ENCODE measurements around the gene LGALS12.
A peak's percentile ranks its signal among the peaks of the same experiment; 100 is the strongest.
"Not testable (repeated sequence)": the region's sequence is repeated elsewhere in the genome, so short reads cannot be mapped to it uniquely, and the experiment has no call there.

Gene LGALS12

GRCh38 chr11:63520606-63521170 is 14.8 kb downstream of the LGALS12 start:
- no peak for TF ChIP-seq CTCF (IDR thresholded peaks at IDR 0.05; ENCODE audit: insufficient read depth, low read depth, low read length, missing control alignments)
- no peak overlapping the region for H3K4me3 ChIP-seq (ENCODE audit: low read length)
- DNase-seq (ENCODE audit: low read depth): peak; percentile 18

- no peak for TF ChIP-seq CTCF (IDR thresholded peaks at IDR 0.05; ENCODE audit: insufficient read depth, low read depth, low read length, missing control alignments)
- no peak for DNase-seq (ENCODE audit: low read depth)
- H3K4me3 ChIP-seq (ENCODE audit: low read length): no peak overlapping the region
Observed at GRCh38 chr11:63521896-63522295, 16.0 kb downstream of the LGALS12 start.

GRCh38 chr11:63523151-63523550 is 17.3 kb downstream of the LGALS12 start:
- no peak for TF ChIP-seq CTCF (IDR thresholded peaks at IDR 0.05; ENCODE audit: insufficient read depth, low read depth, low read length, missing control alignments)
- no peak for DNase-seq (ENCODE audit: low read depth)
- H3K4me3 ChIP-seq (ENCODE audit: low read length): no peak overlapping the region

GRCh38 chr11:63527667-63528066 is 21.8 kb downstream of the LGALS12 start:
- DNase-seq (ENCODE audit: low read depth): no peak
- no peak overlapping the region for H3K4me3 ChIP-seq (ENCODE audit: low read length)
- no peak for TF ChIP-seq CTCF (IDR thresholded peaks at IDR 0.05; ENCODE audit: insufficient read depth, low read depth, low read length, missing control alignments)

GRCh38 chr11:63528156-63528555 is 22.3 kb downstream of the LGALS12 start:
- H3K4me3 ChIP-seq (ENCODE audit: low read length); DNase-seq (ENCODE audit: low read depth): not testable (repeated sequence)

- not testable (repeated sequence) for H3K4me3 ChIP-seq (ENCODE audit: low read length); DNase-seq (ENCODE audit: low read depth)
Observed at GRCh38 chr11:63528729-63529278, 22.9 kb downstream of the LGALS12 start.

- not testable (repeated sequence) for H3K4me3 ChIP-seq (ENCODE audit: low read length)
Observed at GRCh38 chr11:63529373-63529772, 23.5 kb downstream of the LGALS12 start.

GRCh38 chr11:63530021-63530420 is 24.1 kb downstream of the LGALS12 start:
- no peak overlapping the region for H3K4me3 ChIP-seq (ENCODE audit: low read length)
- TF ChIP-seq CTCF (IDR thresholded peaks at IDR 0.05; ENCODE audit: insufficient read depth, low read depth, low read length, missing control alignments): no peak
- DNase-seq (ENCODE audit: low read depth): no peak

More at GRCh38 chr11:63529373-63529772, 23.5 kb downstream of the LGALS12 start:
- not testable (repeated sequence) for DNase-seq (ENCODE audit: low read depth)

GRCh38 chr11:63531074-63531792 is 25.3 kb downstream of the LGALS12 start:
- DNase-seq (ENCODE audit: low read depth): peak; percentile 58
- H3K4me3 ChIP-seq (ENCODE audit: low read length): not testable (repeated sequence)

All from epithelial cell of esophagus (primary cell).